HG03045 (cell line): ENCODE data around the gene AFAP1L2.
"Not testable (repeated sequence)": the region's sequence is repeated elsewhere in the genome, so short reads cannot be mapped to it uniquely, and the experiment has no call there.

Experiments
- ATAC-seq: cut with Tn5 transposase; IDR thresholded peaks from one replicate; pipeline ENCODE4 v1.9.1; 2021; ENCODE audit warnings: mild to moderate bottlenecking, moderate library complexity; ENCODE audit not compliant: unreplicated experiment

The AFAP1L2 gene

DNA sequence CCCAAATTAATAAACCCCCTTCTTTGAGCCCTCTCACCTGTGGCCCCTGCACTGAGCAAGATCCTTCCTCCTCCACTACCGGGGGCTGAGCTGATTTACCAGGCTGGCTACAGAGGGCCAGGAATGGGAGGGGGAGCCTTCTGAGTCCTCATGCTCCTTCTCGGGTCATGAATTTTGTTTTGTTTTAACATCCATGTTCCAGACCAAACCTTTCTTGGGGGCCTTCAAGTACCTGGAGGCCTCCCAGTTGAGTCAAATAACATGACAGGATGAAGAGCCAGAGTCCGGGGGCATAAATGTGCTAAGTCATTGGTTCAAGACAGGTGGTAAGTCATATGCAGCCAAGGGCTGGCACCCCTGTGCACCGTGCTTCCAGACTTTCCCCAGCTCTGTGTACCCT is 39.6 kb downstream of the AFAP1L2 start:
- no peak for ATAC-seq

DNA sequence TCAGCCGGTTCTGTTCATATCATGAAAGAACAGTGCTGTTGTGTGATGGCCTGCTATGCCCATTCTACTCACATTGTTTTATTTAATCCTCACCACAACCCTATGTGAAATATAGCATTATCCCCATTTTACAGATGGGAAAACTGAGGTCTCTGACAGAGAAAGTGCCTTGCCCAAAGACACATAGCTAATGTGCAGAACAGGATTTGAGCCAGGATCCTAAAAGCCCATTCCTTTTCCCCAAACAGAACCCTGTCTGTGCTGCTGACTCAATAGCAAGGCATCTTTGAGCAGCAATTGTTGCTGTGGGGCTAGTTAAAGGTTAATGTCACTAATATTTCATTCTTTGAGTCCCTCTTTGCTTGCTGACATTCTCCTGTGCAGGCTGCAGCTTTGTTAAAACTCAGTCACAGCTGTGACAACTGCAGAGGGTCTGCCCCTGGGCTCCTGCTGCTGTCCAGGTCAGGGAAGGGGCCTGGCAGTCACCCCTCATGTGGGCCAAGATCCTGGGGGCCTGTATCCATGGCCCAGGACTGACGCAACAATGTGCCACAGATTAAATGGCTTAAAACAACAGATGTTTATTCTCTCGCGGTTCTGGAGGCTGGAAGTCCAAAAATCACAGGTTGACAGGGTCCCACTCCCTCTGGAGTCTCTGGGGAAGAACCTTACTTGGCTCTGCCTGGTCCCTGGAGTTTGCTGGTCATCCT is 40.4 kb downstream of the AFAP1L2 start:
- ATAC-seq: no peak

DNA sequence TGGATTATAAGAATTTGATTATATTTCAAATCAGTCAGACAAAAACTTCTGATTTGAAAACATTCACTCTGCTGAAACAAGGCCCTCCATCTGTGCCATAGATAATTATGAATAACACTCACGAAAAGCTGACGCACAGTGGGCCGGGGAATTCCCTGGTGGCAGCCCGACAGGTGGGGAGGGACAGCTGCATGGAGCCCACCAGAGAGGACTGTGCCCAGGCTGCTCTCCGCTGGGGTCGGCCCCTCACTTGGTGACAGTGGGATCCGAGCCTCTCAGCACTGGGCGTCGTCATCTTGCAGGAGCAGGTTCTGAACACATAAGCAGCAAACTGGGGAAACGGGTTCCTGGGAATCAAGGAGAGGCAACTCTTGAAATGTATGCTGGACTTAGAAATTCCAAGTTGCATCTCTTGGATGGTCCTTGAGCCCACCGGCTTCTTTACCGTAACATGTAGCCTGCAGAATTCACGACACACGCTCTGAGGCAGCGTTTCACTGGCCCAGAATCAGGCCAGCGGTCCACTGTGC is 41.4 kb downstream of the AFAP1L2 start:
- ATAC-seq: no peak

DNA sequence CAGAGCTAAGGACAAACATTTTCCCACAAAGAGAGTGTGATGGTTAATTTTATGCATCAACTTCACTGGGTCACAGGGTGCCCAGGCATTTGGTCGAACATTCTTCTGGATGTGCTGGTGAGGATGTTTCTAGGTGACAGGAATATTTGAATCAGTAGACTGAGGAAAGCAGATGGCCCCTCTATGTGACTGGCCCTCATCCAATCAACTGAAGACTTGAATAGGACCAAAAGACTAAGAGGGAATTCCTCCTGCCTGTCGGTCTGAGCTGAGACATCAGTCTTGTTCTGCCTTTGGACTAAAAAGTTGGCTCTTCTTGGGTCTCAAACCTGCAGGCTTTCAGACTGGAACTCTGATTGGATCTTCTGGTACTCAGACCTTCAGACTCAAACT is 44.4 kb downstream of the AFAP1L2 start:
- ATAC-seq: no peak

DNA sequence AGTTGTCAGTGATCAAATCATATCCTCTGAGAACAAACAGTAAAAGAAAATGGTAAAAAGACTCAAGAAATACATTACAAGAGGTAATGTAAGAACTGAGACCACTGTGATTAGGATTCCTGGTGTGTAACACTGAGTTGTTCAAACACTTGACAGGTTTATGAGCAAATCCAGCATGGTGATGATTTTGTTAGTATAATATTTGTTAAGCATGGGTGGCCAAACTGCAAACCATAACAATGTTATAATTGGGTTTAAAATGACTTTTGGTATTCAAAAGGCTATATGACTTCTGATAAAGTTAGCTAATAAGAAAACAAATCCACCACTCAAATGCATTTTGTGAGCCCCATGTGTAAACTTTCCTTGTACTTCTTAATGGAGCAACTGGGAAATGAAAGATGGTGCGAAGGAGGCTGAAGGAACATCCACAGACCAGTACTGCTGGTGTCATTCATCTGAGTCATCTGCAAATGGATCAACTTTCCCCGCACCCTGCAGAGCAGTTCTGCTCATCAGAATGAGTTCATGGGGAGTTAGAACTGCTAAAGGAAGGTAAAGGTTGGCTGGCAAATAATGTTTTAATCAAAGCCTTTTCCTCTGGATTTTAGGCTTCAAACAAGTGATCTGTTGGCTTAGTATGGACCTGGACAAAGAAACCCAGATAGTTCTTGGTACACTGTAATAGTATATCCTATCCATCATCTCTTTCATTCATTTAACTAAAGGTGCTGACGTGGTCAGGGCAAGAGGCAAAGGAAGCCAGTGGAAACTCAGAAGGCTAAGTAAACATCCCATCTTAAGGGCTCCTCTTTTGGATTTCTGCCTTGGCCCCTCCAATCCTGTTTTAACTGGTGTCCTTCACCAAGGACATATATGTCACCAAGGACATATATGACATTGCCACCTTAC is 45.0 kb downstream of the AFAP1L2 start:
- ATAC-seq: no peak

GRCh38 chr10:114357515-114357996 is 46.7 kb downstream of the AFAP1L2 start:
- no peak for ATAC-seq

- no peak for ATAC-seq
Observed at GRCh38 chr10:114356751-114357514, 47.4 kb downstream of the AFAP1L2 start.

GRCh38 chr10:114356126-114356525 is 48.2 kb downstream of the AFAP1L2 start:
- no peak for ATAC-seq

DNA sequence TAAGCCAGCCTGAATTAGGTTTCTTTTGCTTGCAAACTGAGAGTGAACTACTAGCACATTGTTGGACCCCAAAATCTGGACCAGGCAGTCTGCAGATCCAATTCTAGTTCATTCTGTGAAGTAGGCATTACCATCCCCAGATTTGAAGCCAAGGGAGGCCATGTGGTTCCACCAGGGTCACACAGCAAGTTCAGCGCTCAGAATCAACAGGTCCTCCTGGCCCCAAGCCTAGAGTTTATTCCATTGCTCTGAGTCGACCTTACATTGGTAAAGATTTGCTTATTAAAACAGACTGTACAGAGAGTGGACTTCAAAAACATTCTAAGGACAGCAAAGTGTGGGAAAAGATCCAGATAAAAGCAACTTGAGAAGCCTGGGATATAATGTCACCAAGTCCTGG is 50.9 kb downstream of the AFAP1L2 start:
- no peak for ATAC-seq

DNA sequence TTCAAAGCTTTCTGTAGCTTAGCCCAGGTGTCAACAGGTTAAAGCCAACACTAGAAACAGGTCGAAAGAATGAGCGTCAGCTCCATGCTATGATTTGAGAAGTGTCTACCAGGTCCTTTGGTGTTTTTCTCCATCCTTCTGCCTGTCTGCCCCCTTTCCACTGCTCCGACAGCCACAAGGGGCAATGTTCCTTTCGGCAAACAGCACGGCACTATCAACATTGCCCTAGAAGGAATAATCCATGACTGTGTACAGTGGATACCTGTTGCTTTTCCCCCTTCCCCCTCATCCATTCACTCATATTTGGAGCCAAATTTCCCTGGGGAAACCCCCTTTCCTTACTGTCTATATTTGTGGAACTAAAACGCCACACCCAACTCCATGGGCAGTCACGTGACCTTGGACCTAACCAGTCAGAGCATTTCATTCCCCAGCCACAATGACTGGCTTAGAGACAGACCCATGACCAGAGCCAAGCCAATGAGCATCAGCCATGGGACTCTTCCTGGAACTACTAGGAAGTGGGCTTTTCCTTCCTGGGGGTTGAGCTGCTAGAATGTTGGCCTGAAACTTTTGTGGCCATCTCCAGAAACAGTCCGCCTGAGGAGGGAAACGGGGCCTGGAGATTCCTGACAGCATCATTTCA is 51.5 kb downstream of the AFAP1L2 start:
- ATAC-seq: no peak

DNA sequence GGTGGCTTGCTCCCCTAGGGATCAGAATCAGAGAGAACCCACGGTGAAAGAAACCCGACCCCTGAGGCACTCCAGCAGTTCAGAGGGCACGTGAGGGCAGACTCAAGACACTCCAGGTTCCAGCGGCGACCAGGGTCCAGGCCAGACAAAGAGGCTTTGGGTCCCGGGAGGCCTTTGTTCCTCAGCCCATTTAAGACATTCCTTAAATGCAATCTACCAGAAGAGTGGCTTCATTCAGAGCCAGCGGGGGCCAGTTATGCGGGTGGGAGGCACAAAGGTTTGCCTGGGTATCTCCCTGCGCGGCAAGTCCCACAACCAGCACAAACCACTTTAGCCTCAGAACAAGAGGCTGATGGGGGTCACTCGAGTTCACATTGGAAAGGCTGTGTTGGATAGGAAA is 53.6 kb downstream of the AFAP1L2 start:
- ATAC-seq: no peak

DNA sequence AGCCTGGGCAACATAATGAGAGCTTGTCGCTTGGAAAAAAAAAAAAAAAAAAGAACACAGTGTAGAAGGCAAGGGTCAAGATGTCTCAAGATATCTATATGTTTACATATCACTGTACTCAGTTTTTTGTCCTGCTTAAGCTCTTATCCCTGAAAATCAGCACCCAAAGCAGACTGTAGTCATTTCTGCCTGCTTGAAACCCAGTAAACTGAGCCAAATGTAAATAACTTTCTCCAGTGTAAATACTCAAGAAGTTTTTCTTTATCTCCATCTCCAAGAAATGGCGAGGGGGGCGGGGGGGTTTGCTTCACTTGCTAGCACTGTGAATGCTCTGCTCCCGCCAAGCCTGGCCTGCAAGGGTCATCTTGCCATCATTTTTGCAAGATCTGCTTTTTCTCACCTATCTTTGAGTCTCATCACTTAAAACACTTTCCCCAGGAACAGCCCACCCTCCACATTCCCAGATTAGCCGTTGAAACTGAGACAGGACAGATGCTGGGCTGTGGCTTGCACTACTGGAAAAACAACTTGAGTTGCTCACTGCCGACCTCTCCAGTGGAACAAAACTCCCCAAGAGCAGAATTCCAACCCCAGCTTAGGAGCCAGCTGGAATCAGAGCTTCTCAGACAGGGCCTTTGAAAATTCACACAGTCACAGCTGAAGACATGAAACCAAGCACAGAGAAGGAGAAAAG is 54.6 kb downstream of the AFAP1L2 start:
- ATAC-seq: no peak

DNA sequence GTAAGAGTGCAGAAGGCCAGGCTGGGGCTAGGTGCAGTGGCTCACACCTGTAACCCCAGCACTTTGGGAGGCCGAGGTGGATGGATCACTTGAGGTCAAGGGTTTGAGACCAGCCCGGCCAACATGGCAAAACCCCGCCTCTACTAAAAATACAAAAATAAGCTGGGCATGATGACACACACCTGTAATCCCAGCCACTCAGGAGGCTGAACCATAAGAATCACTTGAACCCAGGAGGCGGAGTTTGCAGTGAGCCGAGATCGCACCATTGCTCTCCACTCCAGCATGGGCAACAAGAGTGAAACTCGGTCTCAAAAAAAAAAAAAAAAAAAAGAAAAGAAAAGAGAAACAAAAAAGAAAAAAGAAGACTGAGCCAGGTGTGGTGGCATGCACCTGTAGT is 55.2 kb downstream of the AFAP1L2 start:
- ATAC-seq: not testable (repeated sequence)

DNA sequence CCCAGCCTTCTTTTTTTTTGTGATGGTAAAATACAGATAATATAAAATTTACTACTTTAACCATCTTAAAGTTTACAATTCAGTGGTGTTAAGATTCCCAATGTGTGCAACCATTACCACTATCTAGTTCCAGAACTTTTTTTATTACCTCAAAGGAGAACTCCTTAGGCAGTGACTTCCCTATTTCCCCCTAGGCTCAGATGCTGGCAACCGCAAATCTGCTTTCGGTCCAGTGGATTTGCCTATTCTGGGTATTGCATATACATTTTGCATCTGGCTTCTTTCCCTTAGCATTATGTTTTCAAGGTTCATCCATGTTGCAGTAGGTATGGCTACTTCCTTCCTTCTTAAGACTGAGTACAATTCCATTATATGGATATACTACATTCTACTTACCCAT is 56.5 kb downstream of the AFAP1L2 start:
- no peak for ATAC-seq

DNA sequence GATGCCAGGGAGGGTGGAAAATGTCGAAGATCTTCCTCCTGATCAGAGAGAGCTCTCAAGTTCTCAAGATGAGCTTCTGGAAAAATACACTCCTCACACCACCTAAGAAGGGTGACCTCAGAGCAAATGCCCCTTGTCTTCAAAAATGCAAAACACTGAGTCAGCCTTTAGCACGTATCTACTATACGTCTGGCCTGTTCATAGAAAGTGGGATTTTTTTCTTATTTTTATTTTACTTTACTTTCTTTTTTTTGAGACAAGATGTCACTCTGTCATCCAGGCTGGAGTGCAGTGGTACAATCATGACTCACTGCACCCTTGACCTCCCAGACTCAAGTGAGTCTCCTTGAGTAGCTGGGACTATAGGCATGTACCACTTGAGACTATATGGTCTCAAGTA is 57.1 kb downstream of the AFAP1L2 start:
- ATAC-seq: no peak

GRCh38 chr10:114346176-114347031 is 57.9 kb downstream of the AFAP1L2 start:
- no peak for ATAC-seq

DNA sequence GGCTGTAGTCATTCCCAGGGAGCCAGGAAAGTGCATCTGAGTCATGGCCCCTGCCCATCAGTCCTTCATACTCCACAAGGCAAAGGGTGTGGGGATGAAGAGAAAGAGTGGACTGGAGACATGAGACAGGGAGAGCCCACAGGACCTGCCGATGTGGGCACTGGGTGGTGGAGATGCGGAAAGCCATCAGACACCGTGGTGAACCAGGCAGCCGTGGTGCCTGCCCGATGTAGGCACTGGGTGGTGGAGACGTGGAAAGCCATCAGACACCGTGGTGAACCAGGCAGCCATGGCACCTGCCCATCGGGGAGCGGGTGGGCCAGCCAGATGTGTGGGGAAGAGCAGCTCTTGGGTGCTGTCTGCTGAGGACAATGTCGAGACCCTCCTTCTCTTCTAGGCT is 58.6 kb downstream of the AFAP1L2 start:
- ATAC-seq: no peak

DNA sequence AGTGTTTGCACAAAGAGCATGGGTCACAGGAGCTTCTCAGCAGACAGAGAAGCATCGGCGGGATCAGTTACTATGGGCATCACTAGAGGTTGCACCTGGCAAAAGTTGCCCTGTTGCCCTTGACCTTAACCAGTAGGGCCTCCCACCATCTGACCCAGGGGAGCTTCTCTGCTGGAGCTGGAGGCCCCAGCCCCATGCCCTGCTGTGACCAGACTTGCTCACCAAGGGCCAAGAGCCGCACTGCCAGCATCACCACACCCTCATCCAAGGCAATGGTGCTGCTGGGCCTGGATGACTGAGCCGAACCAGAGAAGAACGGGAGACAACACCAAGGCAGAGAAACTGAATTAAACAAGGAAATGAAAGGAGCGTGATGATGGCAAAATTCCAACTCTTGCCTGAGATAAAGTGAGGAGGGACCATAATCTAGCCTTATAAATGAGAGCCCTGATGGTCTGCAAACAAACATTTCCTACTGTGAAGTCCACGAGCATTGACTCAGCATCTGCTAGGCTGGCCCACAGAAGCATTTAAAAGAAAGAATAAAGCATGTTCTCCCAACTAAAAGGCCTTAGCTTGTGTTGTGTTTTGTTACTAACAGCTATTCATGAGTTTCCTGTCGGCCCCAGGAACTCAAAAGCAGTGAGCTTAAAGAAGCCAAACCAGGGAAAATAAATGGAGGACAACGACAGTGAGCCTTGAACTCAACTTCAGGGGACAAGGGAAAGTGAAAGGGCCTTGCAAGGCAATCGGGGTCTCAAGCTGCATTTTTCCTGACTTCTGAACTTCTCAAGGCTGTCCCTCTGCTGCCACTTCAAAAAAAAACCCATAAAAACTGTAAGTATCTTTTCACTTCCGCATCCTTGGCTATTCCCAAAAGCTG is 60.4 kb downstream of the AFAP1L2 start:
- ATAC-seq: no peak
